H1 (cell line): ENCODE measurements around the gene ID1. TPM values are rescaled to one million over a fixed set of nuclear protein-coding genes. Genes with fewer than 3 reads are reported as not detected.

ENCODE experiments used
- CHD2 ChIP-seq: IDR thresholded peaks from 2 replicates; pipeline ENCODE4 v1.6.1; 2012; ENCODE audit warnings: low read length, improper control_type of control experiment
- JUN ChIP-seq: IDR thresholded peaks from 2 replicates; pipeline ENCODE4 v1.6.1; 2011; ENCODE audit warnings: low read depth, mild to moderate bottlenecking, improper control_type of control experiment, low read length
- NANOG ChIP-seq: IDR thresholded peaks from 2 replicates; pipeline ENCODE4 v1.6.1; 2011; ENCODE audit warnings: low read length, low read depth, mild to moderate bottlenecking, inconsistent platforms; ENCODE audit not compliant: insufficient read depth, poor library complexity, severe bottlenecking
- POLR2AphosphoS5 ChIP-seq: IDR thresholded peaks from 2 replicates; pipeline ENCODE4 v1.6.1; 2011; ENCODE audit warnings: low read depth, low read length
- RAD21 ChIP-seq, 2 experiments: IDR thresholded peaks in 1 of 2; conservative IDR thresholded peaks in 1 of 2; 2 replicates each; pipeline ENCODE4 v1.6.1; 2011; ENCODE audit warnings: low read depth in 2 of 2, low read length in 2 of 2, improper control_type of control experiment in 1 of 2, inconsistent platforms in 1 of 2, mild to moderate bottlenecking in 1 of 2, moderate library complexity in 1 of 2
- SAP30 ChIP-seq: fragments of 300-600 bp; sonication (generic); IDR thresholded peaks from 2 replicates; pipeline ENCODE4 v1.7.1; 2012; ENCODE audit warnings: low read length, moderate library complexity, mild to moderate bottlenecking, inconsistent platforms; ENCODE audit not compliant: insufficient read depth, insufficient replicate concordance
- polyA plus RNA-seq, 7 experiments: library from polyadenylated mRNA; depleted of rRNA in 3 of 7; stranded (reverse) in 5 of 7; unstranded in 2 of 7; fragments of >200 nt in 5 of 7; fragments of 200-250 nt in 2 of 7; gene quantifications; 1 replicate in 5 of 7; 2 replicates in 1 of 7; 4 replicates in 1 of 7; pipeline versions ENCODE4 v1.2.1 to v1.2.3, GENCODE V29; 2011 to 2013; ENCODE audit warnings: missing spikeins in 2 of 7, mixed read lengths in 2 of 7
- total RNA-seq: library from RNA; stranded (reverse); fragmentation: NEBNext Ultra II Directional; extraction: Animal tissue kit (Norgen Biotek cat#: 25700); gene quantifications from 2 replicates; pipeline ENCODE4 v1.2.1, GENCODE V29; 2021

ID1 gene
- total and polyA plus RNA-seq, 2 of the 8 experiments (the other 6 are each of a cell fraction or from before 2014, with no cell fraction given) = 120 to 357 TPM

- TF ChIP-seq RAD21 (IDR thresholded peaks at IDR 0.05 in 1 of 2, conservative IDR thresholded peaks at IDR 0.05 in 1 of 2; ENCODE audit: low read depth in 2 of 2, low read length in 2 of 2) (peak; percentile 7 to 38; a peak in 2 of 4 replicates), JUN (no peak), NANOG (no peak), CHD2 (no peak), SAP30 (peak; percentile 44), POLR2AphosphoS5 (peak; percentile 90)
These were observed 32.9 kb upstream of the ID1 start (continued) for GRCh38 chr20:31572042-31572700.
